Measurements from ENCODE around the gene TMEM178A. TPM values are rescaled to one million over a fixed set of nuclear protein-coding genes. Genes with fewer than 3 reads are reported as not detected.
A peak's percentile ranks its signal among the peaks of the same experiment; 100 is the strongest.

TMEM178A gene
- 1 to 10 TPM; 1.3 to 4.6 (median 3.0) TPM for total RNA-seq
- polyA plus RNA-seq, result 1 to 10 TPM in 1 of 2 donors, under 1 TPM in 1; 0.65 to 3.1 TPM
- long read RNA-seq, donor 1, partial matches to known transcripts, result 1 of 4 reads
- long read RNA-seq, donor 1, other reads (novel, unspliced or antisense), result 1 of 4 reads
- long read RNA-seq, donor 2, partial matches to known transcripts, result 0 of 2 reads
- long read RNA-seq, donor 2, other reads (novel, unspliced or antisense), result 2 of 2 reads
- long read RNA-seq, donor 3, partial matches to known transcripts, result 0 of 2 reads
- long read RNA-seq, donor 3, other reads (novel, unspliced or antisense), result 1 of 2 reads

- 0 to 1% (median 0%) methylated on average over 39 to 90 of the region's 90 CpGs for WGBS, 4 donors
- Histone ChIP-seq H3K27ac (peak within 1 kb of the TSS in 5 of 12 donors; percentile 7 to 69 (median 40)), H3K4me3 (peak within 1 kb of the TSS; percentile 56 to 93 (median 67)), H3K4me1 (peaks cover 0 to 17% (median 7%) of the 10 kb centered on the region in 12 donors), H3K9me3 (no peaks in the 10 kb centered on the region), H3K36me3 (no peaks in the 10 kb centered on the region), H3K27me3 (peaks cover 0 to 28% (median 0%) of the 10 kb centered on the region in 9 donors)
- intact Hi-C loops (cut with DNase I), result no loop called here
- DNase-seq (no peak), ATAC-seq (peak in 3 of 4 donors; percentile 46 to 51 (median 50))
- TF ChIP-seq, protein P1, sequence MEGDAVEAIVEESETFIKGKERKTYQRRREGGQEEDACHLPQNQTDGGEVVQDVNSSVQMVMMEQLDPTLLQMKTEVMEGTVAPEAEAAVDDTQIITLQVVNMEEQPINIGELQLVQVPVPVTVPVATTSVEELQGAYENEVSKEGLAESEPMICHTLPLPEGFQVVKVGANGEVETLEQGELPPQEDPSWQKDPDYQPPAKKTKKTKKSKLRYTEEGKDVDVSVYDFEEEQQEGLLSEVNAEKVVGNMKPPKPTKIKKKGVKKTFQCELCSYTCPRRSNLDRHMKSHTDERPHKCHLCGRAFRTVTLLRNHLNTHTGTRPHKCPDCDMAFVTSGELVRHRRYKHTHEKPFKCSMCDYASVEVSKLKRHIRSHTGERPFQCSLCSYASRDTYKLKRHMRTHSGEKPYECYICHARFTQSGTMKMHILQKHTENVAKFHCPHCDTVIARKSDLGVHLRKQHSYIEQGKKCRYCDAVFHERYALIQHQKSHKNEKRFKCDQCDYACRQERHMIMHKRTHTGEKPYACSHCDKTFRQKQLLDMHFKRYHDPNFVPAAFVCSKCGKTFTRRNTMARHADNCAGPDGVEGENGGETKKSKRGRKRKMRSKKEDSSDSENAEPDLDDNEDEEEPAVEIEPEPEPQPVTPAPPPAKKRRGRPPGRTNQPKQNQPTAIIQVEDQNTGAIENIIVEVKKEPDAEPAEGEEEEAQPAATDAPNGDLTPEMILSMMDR (IDR thresholded peaks at IDR 0.05), result no peak
- no peak for TF ChIP-seq POLR2A (IDR thresholded peaks at IDR 0.05)
These were observed at the start of gene TMEM178A for GRCh38 chr2:39665811-39666490. Gene TMEM178A, plus strand, starts transcription at chr2:39665917. Its CDS starts 58 bp downstream, at chr2:39665975.

DNA sequence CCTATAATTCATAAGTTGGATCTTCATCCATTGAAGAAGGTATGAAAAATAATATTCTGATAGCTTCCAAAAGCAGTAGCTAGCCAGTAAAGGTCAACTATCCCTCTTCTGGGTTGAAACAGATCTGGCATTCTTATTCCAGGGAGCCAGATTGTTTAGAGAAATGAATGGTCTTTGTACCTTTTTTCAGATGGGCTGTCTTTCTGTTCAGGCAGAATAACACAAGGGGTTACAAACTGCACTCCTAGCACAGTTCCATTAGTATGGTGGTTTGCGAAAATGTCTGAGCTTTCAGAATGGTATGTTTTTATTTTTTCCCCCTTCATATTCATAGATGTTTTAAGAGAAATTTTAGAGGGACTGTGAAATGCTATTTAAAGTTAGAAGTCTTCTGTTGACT lies 47.5 kb upstream of the TMEM178A start:
- H3K4me1 ChIP-seq, result peaks cover 0 to 15% (median 7%) of the 10 kb centered on the region in 12 donors
- no peak for DNase-seq
- no peaks in the 10 kb centered on the region for H3K27me3 ChIP-seq
- H3K36me3 ChIP-seq, result no peaks in the 10 kb centered on the region
- TF ChIP-seq POLR2A (IDR thresholded peaks at IDR 0.05), result no peak
- TF ChIP-seq, protein P1 (IDR thresholded peaks at IDR 0.05), result no peak
- intact Hi-C loops (cut with DNase I), result no loop called here
- no peak overlapping the region for H3K4me3 ChIP-seq
- no peak overlapping the region for H3K27ac ChIP-seq
- 92 to 100% (median 98%) methylated on average over 1 of the region's 1 CpG for WGBS, 4 donors
- peaks cover 0 to 3% (median 0%) of the 10 kb centered on the region in 12 donors for H3K9me3 ChIP-seq
- no peak for ATAC-seq

DNA sequence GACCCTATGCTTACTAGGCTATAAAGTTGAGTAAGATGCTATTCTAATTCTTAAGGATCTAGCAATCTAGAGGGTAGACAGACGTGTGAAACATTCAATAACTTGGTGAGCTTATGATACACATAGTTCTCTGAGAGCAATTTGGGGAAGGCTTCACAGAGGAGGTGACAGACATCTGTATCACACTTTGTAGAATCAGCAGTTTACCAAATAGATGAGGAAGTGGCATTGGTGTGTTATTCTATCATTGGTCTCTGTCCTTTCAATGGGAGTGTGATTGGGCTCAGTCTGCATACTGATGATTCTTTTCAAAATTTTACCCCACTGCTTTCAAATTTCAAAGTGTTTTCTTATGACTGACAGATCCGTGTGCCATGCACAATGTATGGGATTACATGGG lies 47.0 kb upstream of the TMEM178A start:
- intact Hi-C loops (cut with DNase I), result no loop called here
- Histone ChIP-seq H3K27me3 (no peaks in the 10 kb centered on the region), H3K27ac (no peak overlapping the region), H3K4me1 (peaks cover 0 to 15% (median 8%) of the 10 kb centered on the region in 12 donors), H3K9me3 (peaks cover 0 to 3% (median 0%) of the 10 kb centered on the region in 12 donors), H3K4me3 (no peak overlapping the region), H3K36me3 (no peaks in the 10 kb centered on the region)
- WGBS, 4 donors, result 91 to 94% (median 93%) methylated on average over 2 of the region's 2 CpGs
- TF ChIP-seq, protein P1 (IDR thresholded peaks at IDR 0.05), result no peak
- TF ChIP-seq POLR2A (IDR thresholded peaks at IDR 0.05), result no peak
- no peak for DNase-seq
- ATAC-seq, result no peak

- 23 to 34% (median 31%) methylated on average over 6 of the region's 6 CpGs for WGBS, 4 donors
These were observed 45.6 kb upstream of the TMEM178A start for GRCh38 chr2:39620067-39620466.

More at GRCh38 chr2:39620067-39620466, 45.6 kb upstream of the TMEM178A start:
- Histone ChIP-seq H3K4me1 (peaks cover 0 to 18% (median 10%) of the 10 kb centered on the region in 12 donors), H3K27ac (no peak overlapping the region), H3K27me3 (no peaks in the 10 kb centered on the region), H3K36me3 (no peaks in the 10 kb centered on the region), H3K9me3 (no peaks in the 10 kb centered on the region), H3K4me3 (no peak overlapping the region)
- intact Hi-C loops (cut with DNase I), result no loop called here
- TF ChIP-seq POLR2A (IDR thresholded peaks at IDR 0.05), result no peak
- TF ChIP-seq, protein P1 (IDR thresholded peaks at IDR 0.05), result no peak
- DNase-seq (peak; percentile 44 to 73 (median 63)), ATAC-seq (peak in 1 of 4 donors; percentile 54)
